Natural killer cell treated with Interleukin-12 subunit alpha and Interleukin-12 subunit beta and Interleukin-15 and Interleukin-18, amount 100 ng/mL, for 72 hours (primary cell): ENCODE measurements around the gene AOC2. TPM values are rescaled to one million over a fixed set of nuclear protein-coding genes. Genes with fewer than 3 reads are reported as not detected.
"Not testable (repeated sequence)": the region's sequence is repeated elsewhere in the genome, so short reads cannot be mapped to it uniquely, and the experiment has no call there.

ENCODE experiments used
- ATAC-seq, 2 donors: fragments of 150-1000 bp; cut with Tn5 transposase in 1 of 2; sonication (Bioruptor Pico), chemical (Tn5 transposase) in 1 of 2; 2 replicates each; pipeline ENCODE4 v1.10.0; 2021
- DNase-seq: peaks from one replicate; pipeline ENCODE4 v3.0.0; 2022; ENCODE audit warnings: low spot score
- H3K27ac Mint-ChIP-seq, 2 donors: 1 replicate in 1 of 2; 2 replicates in 1 of 2; pipeline ENCODE4 v1.8.0; 2022; ENCODE audit warnings: mixed read lengths in 2 of 2, mild to moderate bottlenecking in 1 of 2, moderate library complexity in 1 of 2
- H3K27me3 Mint-ChIP-seq, 2 donors: 1 replicate in 1 of 2; 2 replicates in 1 of 2; pipeline ENCODE4 v1.8.0; 2022; ENCODE audit warnings: mixed read lengths in 2 of 2
- H3K36me3 Mint-ChIP-seq: one replicate; pipeline ENCODE4 v1.8.0; 2022; ENCODE audit warnings: mixed read lengths
- H3K4me1 Mint-ChIP-seq, 2 donors: 1 replicate in 1 of 2; 2 replicates in 1 of 2; pipeline ENCODE4 v1.8.0; 2022; ENCODE audit warnings: low read depth in 2 of 2, mixed read lengths in 2 of 2, mild to moderate bottlenecking in 1 of 2
- H3K4me3 Mint-ChIP-seq: one replicate; pipeline ENCODE4 v1.8.0; 2022; ENCODE audit warnings: mixed read lengths
- H3K9me3 Mint-ChIP-seq: 2 replicates; pipeline ENCODE4 v1.8.0; 2022; ENCODE audit warnings: mixed read lengths
- total RNA-seq, 2 donors: library from RNA; stranded (reverse); gene quantifications; one replicate each; pipeline ENCODE4 v1.2.3, GENCODE V29; 2022

The AOC2 gene
- total RNA-seq, 2 donors from 2014 or later: 3.5 to 5.3 TPM

GRCh38 chr17:42873315-42873714, 28.9 kb downstream of the AOC2 start:
- Mint-ChIP-seq H3K27me3 (peaks cover 15 to 33% of the 10 kb centered on the region in 2 donors), H3K4me1 (no peaks in the 10 kb centered on the region), H3K27ac (no peak overlapping the region), H3K4me3 (no peak overlapping the region), H3K36me3 (no peaks in the 10 kb centered on the region), H3K9me3 (no peaks in the 10 kb centered on the region)
- no peak for ATAC-seq
- DNase-seq: no peak

GRCh38 chr17:42873932-42874695, 29.7 kb downstream of the AOC2 start:
- ATAC-seq: peak; percentile 28 to 52
- H3K4me3 Mint-ChIP-seq, DNase-seq: not testable (repeated sequence)

GRCh38 chr17:42877037-42877436, 32.7 kb downstream of the AOC2 start:
- Mint-ChIP-seq H3K36me3 (no peaks in the 10 kb centered on the region), H3K4me1 (no peaks in the 10 kb centered on the region), H3K27me3 (peaks cover 14% of the 10 kb centered on the region in 2 donors), H3K27ac (no peak overlapping the region), H3K9me3 (no peaks in the 10 kb centered on the region), H3K4me3 (no peak overlapping the region)
- ATAC-seq (no peak), DNase-seq (no peak)

More at GRCh38 chr17:42873932-42874695, 29.7 kb downstream of the AOC2 start:
- H3K9me3 Mint-ChIP-seq, H3K27ac Mint-ChIP-seq, H3K36me3 Mint-ChIP-seq, H3K4me1 Mint-ChIP-seq: not testable (repeated sequence)
- H3K27me3 Mint-ChIP-seq: peaks cover 15 to 33% of the 10 kb centered on the region in 2 donors

- no peaks in the 10 kb centered on the region for H3K9me3 Mint-ChIP-seq
Measured at GRCh38 chr17:42878123-42878880, 33.9 kb downstream of the AOC2 start.

GRCh38 chr17:42878924-42879595, 34.7 kb downstream of the AOC2 start:
- Mint-ChIP-seq H3K36me3 (no peaks in the 10 kb centered on the region), H3K4me1 (no peaks in the 10 kb centered on the region), H3K4me3 (no peak overlapping the region), H3K27me3 (peaks cover 12 to 14% of the 10 kb centered on the region in 2 donors), H3K27ac (no peak overlapping the region), H3K9me3 (no peaks in the 10 kb centered on the region)
- DNase-seq (no peak), ATAC-seq (no peak)

More at GRCh38 chr17:42878123-42878880, 33.9 kb downstream of the AOC2 start:
- no peaks in the 10 kb centered on the region for H3K4me1 Mint-ChIP-seq
- H3K36me3 Mint-ChIP-seq: no peaks in the 10 kb centered on the region
- no peak overlapping the region for H3K27ac Mint-ChIP-seq
- DNase-seq (no peak), ATAC-seq (no peak)
- peaks cover 12 to 14% of the 10 kb centered on the region in 2 donors for H3K27me3 Mint-ChIP-seq
- H3K4me3 Mint-ChIP-seq: no peak overlapping the region

GRCh38 chr17:42879596-42879985, 35.2 kb downstream of the AOC2 start:
- no peak overlapping the region for H3K4me3 Mint-ChIP-seq
- H3K27me3 Mint-ChIP-seq: peaks cover 12 to 14% of the 10 kb centered on the region in 2 donors
- no peak for ATAC-seq
- no peaks in the 10 kb centered on the region for H3K4me1 Mint-ChIP-seq
- no peak for DNase-seq
- no peak overlapping the region for H3K27ac Mint-ChIP-seq
- H3K36me3 Mint-ChIP-seq: no peaks in the 10 kb centered on the region
- no peaks in the 10 kb centered on the region for H3K9me3 Mint-ChIP-seq

GRCh38 chr17:42880776-42881310, 36.5 kb downstream of the AOC2 start:
- no peaks in the 10 kb centered on the region for H3K36me3 Mint-ChIP-seq
- no peak for DNase-seq
- ATAC-seq: no peak
- H3K4me3 Mint-ChIP-seq: no peak overlapping the region
- peaks cover 7 to 10% of the 10 kb centered on the region in 2 donors for H3K27me3 Mint-ChIP-seq
- H3K4me1 Mint-ChIP-seq: no peaks in the 10 kb centered on the region
- H3K27ac Mint-ChIP-seq: no peak overlapping the region
- H3K9me3 Mint-ChIP-seq: no peaks in the 10 kb centered on the region

- not testable (repeated sequence) for H3K9me3 Mint-ChIP-seq
Measured at GRCh38 chr17:42881706-42882105, 37.3 kb downstream of the AOC2 start.

GRCh38 chr17:42882166-42882565, 37.8 kb downstream of the AOC2 start:
- Mint-ChIP-seq H3K27ac (no peak overlapping the region), H3K4me3 (no peak overlapping the region)
- no peak for DNase-seq

More at GRCh38 chr17:42881706-42882105, 37.3 kb downstream of the AOC2 start:
- not testable (repeated sequence) for ATAC-seq, H3K4me1 Mint-ChIP-seq, H3K27ac Mint-ChIP-seq, H3K36me3 Mint-ChIP-seq, H3K4me3 Mint-ChIP-seq, DNase-seq
- H3K27me3 Mint-ChIP-seq: peaks cover 8 to 13% of the 10 kb centered on the region in 2 donors

GRCh38 chr17:42883802-42884558, 39.6 kb downstream of the AOC2 start:
- H3K9me3 Mint-ChIP-seq: no peaks in the 10 kb centered on the region
- H3K4me3 Mint-ChIP-seq: no peak overlapping the region
- no peaks in the 10 kb centered on the region for H3K36me3 Mint-ChIP-seq
- DNase-seq: no peak
- H3K27me3 Mint-ChIP-seq: peaks cover 7 to 10% of the 10 kb centered on the region in 2 donors
- no peak for ATAC-seq
- H3K27ac Mint-ChIP-seq: no peak overlapping the region
- H3K4me1 Mint-ChIP-seq: peaks cover 0 to 3% of the 10 kb centered on the region in 2 donors

More at GRCh38 chr17:42882166-42882565, 37.8 kb downstream of the AOC2 start:
- H3K9me3 Mint-ChIP-seq: no peaks in the 10 kb centered on the region
- peaks cover 0 to 3% of the 10 kb centered on the region in 2 donors for H3K4me1 Mint-ChIP-seq
- peaks cover 5 to 13% of the 10 kb centered on the region in 2 donors for H3K27me3 Mint-ChIP-seq
- no peak for ATAC-seq
- H3K36me3 Mint-ChIP-seq: no peaks in the 10 kb centered on the region

- H3K27me3 Mint-ChIP-seq: peaks cover 6 to 20% of the 10 kb centered on the region in 2 donors
- not testable (repeated sequence) for ATAC-seq, H3K4me1 Mint-ChIP-seq, H3K4me3 Mint-ChIP-seq, H3K9me3 Mint-ChIP-seq, H3K27ac Mint-ChIP-seq, DNase-seq, H3K36me3 Mint-ChIP-seq
Measured at GRCh38 chr17:42885806-42886205, 41.4 kb downstream of the AOC2 start.

- H3K27ac Mint-ChIP-seq: no peak overlapping the region
- no peaks in the 10 kb centered on the region for H3K9me3 Mint-ChIP-seq
- H3K27me3 Mint-ChIP-seq: peaks cover 6 to 20% of the 10 kb centered on the region in 2 donors
- no peaks in the 10 kb centered on the region for H3K36me3 Mint-ChIP-seq
- peaks cover 0 to 3% of the 10 kb centered on the region in 2 donors for H3K4me1 Mint-ChIP-seq
- ATAC-seq (no peak), DNase-seq (no peak)
- no peak overlapping the region for H3K4me3 Mint-ChIP-seq
Measured at GRCh38 chr17:42886283-42887176, 42.1 kb downstream of the AOC2 start.
